AG04449 (cell line): ENCODE measurements around the gene FAM124B.

Experiments used
- CTCF ChIA-PET: fragments of 350-600 bp; formaldehyde crosslinking; extraction: SDS; loops from one replicate; lab custom pipeline; 2021; ENCODE audit warnings: antibody characterized with exemption; lab: Yijun Ruan, JAX
- POLR2A ChIA-PET: fragments of 400-600, 350-600 bp; formaldehyde crosslinking; extraction: SDS; loops from one replicate; lab custom pipeline; 2020; ENCODE audit warnings: antibody characterized with exemption, inconsistent platforms; lab: Yijun Ruan, JAX
- DNase-seq: peaks from one replicate; pipeline ENCODE4 v3.0.0-alpha.2; 2010; ENCODE audit warnings: low read depth, low spot score
- H3K4me3 ChIP-seq: 2 replicates; pipeline ENCODE4 v1.5.1; 2011; ENCODE audit warnings: low read depth, mild to moderate bottlenecking, control low read depth, low read length
- TF ChIP-seq, protein P1 (sequence below): IDR thresholded peaks from one replicate; pipeline ENCODE4 v1.5.1; 2011; ENCODE audit warnings: mild to moderate bottlenecking, moderate library complexity, low read length, control low read depth, inconsistent platforms; ENCODE audit not compliant: insufficient read depth; ENCODE audit errors: missing control alignments

The FAM124B gene

DNA sequence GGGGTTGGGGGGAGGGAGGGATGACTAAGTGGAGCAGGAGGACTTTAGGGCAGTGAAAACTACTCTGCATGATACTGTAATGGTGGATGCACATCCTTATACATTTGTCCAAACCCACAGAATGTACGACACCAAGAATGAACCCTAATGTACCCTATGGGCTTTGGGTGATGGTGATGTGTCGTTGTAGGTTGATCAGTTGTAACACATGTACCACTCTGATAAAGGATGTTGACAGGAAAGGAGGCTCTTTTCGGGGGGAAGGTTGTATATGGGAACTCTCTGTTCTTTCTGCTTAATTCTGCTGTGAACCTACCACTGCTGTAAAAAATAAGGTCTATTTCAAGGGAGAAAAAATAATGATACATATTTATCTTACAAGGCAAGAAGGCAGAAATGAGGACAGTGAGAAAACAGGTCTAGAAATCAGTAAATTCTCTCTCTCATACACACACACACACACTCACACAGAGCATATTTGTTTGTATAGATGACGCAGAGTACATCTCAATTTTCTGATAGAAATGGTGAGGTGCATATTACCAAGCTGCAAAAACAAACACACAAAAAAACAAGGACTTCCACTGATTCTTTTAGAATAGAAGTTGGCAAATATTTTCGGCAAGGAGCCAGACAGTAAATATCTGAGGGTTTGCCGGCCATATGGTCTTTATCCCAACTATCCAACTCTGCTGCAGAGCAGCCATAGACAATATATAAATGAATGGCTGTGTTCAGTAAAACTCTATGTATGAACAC lies 20.2 kb downstream of the FAM124B start:
- H3K4me3 ChIP-seq: no peak overlapping the region
- CTCF ChIA-PET: no interaction called here
- TF ChIP-seq, protein P1, sequence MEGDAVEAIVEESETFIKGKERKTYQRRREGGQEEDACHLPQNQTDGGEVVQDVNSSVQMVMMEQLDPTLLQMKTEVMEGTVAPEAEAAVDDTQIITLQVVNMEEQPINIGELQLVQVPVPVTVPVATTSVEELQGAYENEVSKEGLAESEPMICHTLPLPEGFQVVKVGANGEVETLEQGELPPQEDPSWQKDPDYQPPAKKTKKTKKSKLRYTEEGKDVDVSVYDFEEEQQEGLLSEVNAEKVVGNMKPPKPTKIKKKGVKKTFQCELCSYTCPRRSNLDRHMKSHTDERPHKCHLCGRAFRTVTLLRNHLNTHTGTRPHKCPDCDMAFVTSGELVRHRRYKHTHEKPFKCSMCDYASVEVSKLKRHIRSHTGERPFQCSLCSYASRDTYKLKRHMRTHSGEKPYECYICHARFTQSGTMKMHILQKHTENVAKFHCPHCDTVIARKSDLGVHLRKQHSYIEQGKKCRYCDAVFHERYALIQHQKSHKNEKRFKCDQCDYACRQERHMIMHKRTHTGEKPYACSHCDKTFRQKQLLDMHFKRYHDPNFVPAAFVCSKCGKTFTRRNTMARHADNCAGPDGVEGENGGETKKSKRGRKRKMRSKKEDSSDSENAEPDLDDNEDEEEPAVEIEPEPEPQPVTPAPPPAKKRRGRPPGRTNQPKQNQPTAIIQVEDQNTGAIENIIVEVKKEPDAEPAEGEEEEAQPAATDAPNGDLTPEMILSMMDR: no peak
- DNase-seq: no peak
- POLR2A ChIA-PET: no interaction called here

DNA sequence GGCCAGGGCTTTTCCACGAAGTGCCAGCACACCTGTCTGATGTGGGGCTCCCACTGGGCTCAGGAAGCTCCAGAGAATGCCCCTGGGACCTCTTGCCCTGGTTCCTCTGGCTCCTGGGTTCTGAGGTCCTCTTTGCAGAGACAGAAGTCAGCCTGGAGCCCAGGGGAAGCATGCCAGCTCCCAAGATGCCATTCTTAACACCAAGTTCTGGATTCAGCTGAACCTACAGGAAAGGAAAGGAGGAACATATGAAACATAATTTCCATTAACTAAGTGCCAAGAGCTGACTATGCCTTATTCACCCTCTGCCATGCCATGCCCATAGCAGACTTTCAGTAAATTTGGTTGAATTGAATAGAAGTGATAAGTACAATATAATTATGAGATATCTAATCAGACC lies 21.9 kb downstream of the FAM124B start:
- TF ChIP-seq, protein P1: no peak
- no peak overlapping the region for H3K4me3 ChIP-seq
- ChIA-PET POLR2A (no interaction called here), CTCF (interaction anchor here (1.4 to 3.6 kb wide), 2 partner anchors 11 to 269 kb away, joined by 3 to 24 read pairs; no protein-coding TSS in a partner anchor)
- no peak for DNase-seq

DNA sequence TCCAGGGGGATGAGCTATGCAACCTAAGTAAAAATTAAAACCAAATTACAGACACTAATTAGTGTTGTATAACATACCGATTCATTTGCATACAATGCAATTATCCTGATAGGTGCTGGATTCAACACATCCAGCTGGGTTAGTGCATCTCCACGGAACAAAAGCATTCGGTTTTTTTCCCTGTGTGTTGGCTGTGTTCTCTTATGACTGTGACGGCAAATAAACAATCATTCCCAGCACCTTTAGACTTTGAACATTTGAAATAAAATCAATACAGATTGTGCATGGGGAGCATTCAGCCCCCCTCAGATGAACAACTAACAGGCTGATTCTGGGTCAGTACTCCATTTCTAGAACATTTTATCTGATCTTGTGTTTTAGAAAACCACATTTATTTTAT lies 22.7 kb downstream of the FAM124B start:
- CTCF ChIA-PET: interaction anchor here (1.4 to 3.6 kb wide), 3 partner anchors 11 to 270 kb away, joined by 3 to 24 read pairs (median 7); no protein-coding TSS in a partner anchor
- DNase-seq: no peak
- no peak overlapping the region for H3K4me3 ChIP-seq
- POLR2A ChIA-PET: no interaction called here
- TF ChIP-seq, protein P1: no peak

DNA sequence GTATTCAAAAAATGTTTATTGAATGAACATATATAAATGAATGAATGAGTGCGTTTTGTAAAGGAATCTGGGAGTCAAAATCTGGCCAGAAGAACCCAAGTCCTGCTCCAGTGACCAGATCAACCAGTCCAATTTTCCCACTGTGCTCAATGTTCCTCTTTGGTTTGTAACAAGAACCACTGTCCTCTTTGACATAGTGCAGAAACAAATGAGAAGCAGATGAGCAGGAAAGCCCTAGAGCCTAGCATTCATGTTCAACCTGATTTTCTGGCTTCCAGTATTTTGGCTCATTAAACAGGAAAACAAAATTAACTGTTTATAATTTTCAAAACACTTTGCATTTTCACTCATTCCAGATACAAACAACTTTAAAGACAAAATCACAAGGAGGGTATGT lies 23.2 kb downstream of the FAM124B start:
- POLR2A ChIA-PET: no interaction called here
- TF ChIP-seq, protein P1: no peak
- no peak for DNase-seq
- H3K4me3 ChIP-seq: no peak overlapping the region
- CTCF ChIA-PET: interaction anchor here (1.3 to 3.6 kb wide), 4 partner anchors 10 to 270 kb away, joined by 3 to 24 read pairs (median 6); no protein-coding TSS in a partner anchor

DNA sequence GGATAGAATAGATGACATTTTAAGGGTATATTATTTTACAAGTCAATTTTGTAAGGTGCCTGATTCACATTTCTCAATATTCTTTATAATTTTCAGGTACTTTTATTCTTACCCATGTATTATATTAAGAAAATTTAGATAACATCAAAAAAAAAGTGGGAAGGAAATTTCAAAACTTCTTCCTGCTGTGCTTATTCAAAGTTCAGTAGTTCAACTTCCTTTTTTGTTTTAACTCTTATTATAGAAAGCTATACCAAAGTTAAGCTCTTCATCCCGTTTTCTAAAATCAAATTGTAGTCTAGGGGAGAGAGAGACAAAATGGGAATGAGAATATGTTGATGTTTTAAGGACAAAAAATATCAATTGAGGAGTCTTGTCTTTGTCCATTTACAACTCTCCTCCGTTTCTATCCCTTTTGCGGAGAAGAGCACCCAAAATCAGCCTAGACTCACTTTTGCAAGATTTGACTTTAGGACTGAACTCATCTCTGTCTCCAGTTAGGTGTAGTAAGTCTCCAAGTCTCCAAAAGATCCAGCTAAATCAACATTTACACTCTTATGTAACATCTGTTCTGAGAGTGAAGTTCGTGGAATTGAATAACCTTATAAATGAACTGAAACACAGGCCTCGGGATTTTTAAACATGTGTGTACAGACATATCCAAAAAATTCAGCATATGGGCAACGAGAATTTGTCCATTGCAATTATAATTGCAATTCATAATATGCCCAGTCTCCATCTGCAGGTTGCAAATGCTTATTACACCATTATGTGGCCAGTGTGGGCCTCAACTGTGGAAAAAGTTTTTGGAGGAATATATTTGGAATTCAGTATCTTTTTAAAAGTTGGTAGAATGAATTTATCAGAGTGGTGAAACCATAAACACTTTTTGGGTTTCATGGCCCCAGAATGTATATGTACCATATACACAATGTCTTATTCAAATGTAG lies 23.9 kb downstream of the FAM124B start:
- CTCF ChIA-PET: interaction anchor here (0.6 to 3.6 kb wide), 6 partner anchors 9 to 273 kb away, joined by 3 to 24 read pairs (median 4); no protein-coding TSS in a partner anchor
- DNase-seq: no peak
- no peak overlapping the region for H3K4me3 ChIP-seq
- POLR2A ChIA-PET: no interaction called here
- TF ChIP-seq, protein P1: no peak

DNA sequence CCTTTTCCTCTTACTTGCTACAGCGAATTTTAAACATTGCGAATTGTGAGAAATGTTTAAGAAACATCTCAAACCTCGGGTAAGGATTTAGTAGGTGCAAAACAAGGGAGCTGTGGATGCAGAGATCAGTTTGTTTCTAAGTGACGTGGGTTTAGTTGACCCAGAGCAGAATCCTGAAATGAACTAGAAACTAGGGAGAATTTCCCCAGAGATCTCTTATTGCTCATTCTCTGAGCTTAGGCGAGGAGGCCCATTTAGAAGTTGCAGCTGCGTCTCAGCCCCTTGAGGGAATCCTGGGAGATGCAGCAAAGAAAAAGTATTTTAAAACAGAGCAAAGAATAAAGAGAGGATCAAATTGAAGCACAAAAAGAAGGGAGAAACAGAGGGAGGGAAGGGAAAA lies 29.3 kb downstream of the FAM124B start:
- CTCF ChIA-PET: interaction anchor here (0.9 to 9.3 kb wide), 7 partner anchors 12 to 403 kb away, joined by 4 to 95 read pairs (median 13); no protein-coding TSS in a partner anchor
- TF ChIP-seq, protein P1: no peak
- no peak overlapping the region for H3K4me3 ChIP-seq
- no peak for DNase-seq
- POLR2A ChIA-PET: no interaction called here
